GM12878 (cell line): ENCODE measurements around the gene PSMA2. TPM values are rescaled to one million over a fixed set of nuclear protein-coding genes. Genes with fewer than 3 reads are reported as not detected.

Experiments
- ATAC-seq: fragments of 200-7000 bp; cut with Tn5 transposase; 3 replicates; pipeline ENCODE4 v1.9.1; 2020; ENCODE audit warnings: mild to moderate bottlenecking, moderate library complexity
- BruUV-seq: library from RNA; stranded (reverse); fragments of 400-500 nt; replicated peaks from 2 replicates; lab custom pipeline; 2021; lab: Mats Ljungman, UMichigan
- CTCF ChIA-PET: fragments of 300-600 bp; sonication (Branson Sonifier 250); formaldehyde crosslinking; extraction: SDS; loops from one replicate; lab custom pipeline; 2021; ENCODE audit warnings: inconsistent platforms; lab: Yijun Ruan, JAX
- POLR2A ChIA-PET: fragments of 350-600 bp; formaldehyde crosslinking; extraction: SDS; loops from one replicate; lab custom pipeline; 2021; ENCODE audit warnings: inconsistent platforms; lab: Charles Lee
- RAD21 ChIA-PET: fragments of 300-600 bp; sonication (Branson Sonifier 250); formaldehyde crosslinking; loops from one replicate; lab custom pipeline; 2023; ENCODE audit warnings: antibody characterized with exemption; ENCODE audit not compliant: unreplicated experiment; lab: Charles Lee
- SMC1A ChIA-PET: fragments of 300-600 bp; sonication (Branson Sonifier 250); formaldehyde crosslinking; loops from one replicate; lab custom pipeline; 2023; ENCODE audit not compliant: unreplicated experiment, uncharacterized antibody; lab: Charles Lee
- DNase-seq: peaks from one replicate; pipeline ENCODE4 v3.0.0-alpha.2; 2011; ENCODE audit warnings: low read depth, low spot score
- FAIRE-seq: peaks from 3 replicates; lab custom pipeline; 2011; peaks lifted over from hg19 to GRCh38; lab: Jason Lieb, UNC
- H2AFZ ChIP-seq: 2 replicates; pipeline ENCODE4 v1.6.0; 2011; ENCODE audit warnings: low read depth, low read length, control low read depth; ENCODE audit not compliant: control insufficient read depth
- H3K27ac ChIP-seq: 2 replicates; pipeline ENCODE4 v1.5.1; 2011; ENCODE audit warnings: control low read depth; ENCODE audit not compliant: control insufficient read depth, insufficient read depth
- H3K27me3 ChIP-seq, 2 experiments: replicated peaks in 1 of 2; 2 replicates each; pipeline versions ENCODE4 v1.6.0 to v1.6.1; 2011; ENCODE audit warnings: low read length in 1 of 2; ENCODE audit not compliant: control insufficient read depth in 2 of 2, insufficient read depth in 2 of 2
- H3K36me3 ChIP-seq, 2 experiments: 2 replicates each; pipeline ENCODE4 v1.5.1; 2011; ENCODE audit warnings: low read length in 1 of 2; ENCODE audit not compliant: control insufficient read depth in 2 of 2, insufficient read depth in 2 of 2
- H3K4me1 ChIP-seq: 2 replicates; pipeline ENCODE4 v1.6.1; 2011; ENCODE audit warnings: mild to moderate bottlenecking, low read length, moderate library complexity, mixed read lengths; ENCODE audit not compliant: control insufficient read depth, insufficient read depth
- H3K4me2 ChIP-seq: 2 replicates; pipeline ENCODE4 v1.6.0; 2011; ENCODE audit warnings: control low read depth; ENCODE audit not compliant: control insufficient read depth, insufficient read depth
- H3K4me3 ChIP-seq: fragments of 200-600 bp; sonication (generic); 2 replicates; pipeline ENCODE4 v1.5.1; 2016
- H3K79me2 ChIP-seq: 2 replicates; pipeline ENCODE4 v1.6.0; 2011; ENCODE audit warnings: low read length; ENCODE audit not compliant: control insufficient read depth, insufficient read depth
- H3K9ac ChIP-seq: 2 replicates; pipeline ENCODE4 v1.8.0; 2011; ENCODE audit warnings: low read length, control low read depth, mixed read lengths; ENCODE audit not compliant: control insufficient read depth, insufficient read depth
- H3K9me3 ChIP-seq: replicated peaks from 3 replicates; pipeline ENCODE4 v1.5.1; 2011; ENCODE audit warnings: mild to moderate bottlenecking, low read length; ENCODE audit not compliant: control insufficient read depth, insufficient read depth
- H4K20me1 ChIP-seq: 2 replicates; pipeline ENCODE4 v1.6.0; 2011; ENCODE audit not compliant: control insufficient read depth, insufficient read depth
- ATF7 ChIP-seq: fragments of 450-650 bp; IDR thresholded peaks from 2 replicates; pipeline ENCODE4 v1.6.1; 2016; ENCODE audit warnings: low read depth, mild to moderate bottlenecking
- BACH1 ChIP-seq: fragments of 450-650 bp; IDR thresholded peaks from 2 replicates; pipeline ENCODE4 v1.6.1; 2017; ENCODE audit warnings: mild to moderate bottlenecking, borderline replicate concordance
- HDGF ChIP-seq: fragments of 450-650 bp; IDR thresholded peaks from 2 replicates; pipeline ENCODE4 v1.6.1; 2016; ENCODE audit warnings: antibody characterized with exemption
- JUND ChIP-seq: IDR thresholded peaks from 2 replicates; pipeline ENCODE4 v1.6.1; 2012; ENCODE audit warnings: low read depth, mild to moderate bottlenecking, low read length, improper control_type of control experiment, moderate library complexity
- LARP7 ChIP-seq: fragments of 450-650 bp; IDR thresholded peaks from 2 replicates; pipeline ENCODE4 v1.6.1; 2017; ENCODE audit warnings: mild to moderate bottlenecking
- NR2C1 ChIP-seq: fragments of 450-650 bp; IDR thresholded peaks from 2 replicates; pipeline ENCODE4 v1.6.1; 2017; ENCODE audit warnings: antibody characterized with exemption, mild to moderate bottlenecking, moderate library complexity
- NR2C2 ChIP-seq: IDR thresholded peaks from 2 replicates; pipeline ENCODE4 v1.6.1; 2011; ENCODE audit warnings: borderline replicate concordance, low read depth; ENCODE audit not compliant: control insufficient read depth, insufficient read length
- PAX5 ChIP-seq: IDR thresholded peaks from 2 replicates; pipeline ENCODE4 v1.6.1; 2011; ENCODE audit warnings: low read depth, low read length, borderline replicate concordance
- RUNX3 ChIP-seq: IDR thresholded peaks from 2 replicates; pipeline ENCODE4 v1.6.1; 2012; ENCODE audit warnings: low read length, inconsistent platforms
- SPI1 ChIP-seq: IDR thresholded peaks from 2 replicates; pipeline ENCODE4 v1.6.1; 2011; ENCODE audit warnings: low read depth, mild to moderate bottlenecking, low read length, moderate library complexity, borderline replicate concordance; ENCODE audit not compliant: insufficient read depth
- TBL1XR1 ChIP-seq: IDR thresholded peaks from 2 replicates; pipeline ENCODE4 v1.6.1; 2012; ENCODE audit warnings: low read depth, low read length, improper control_type of control experiment
- WGBS: methylation state at CpG from one replicate; pipeline ENCODE4 v1.1.6; 2016; ENCODE audit warnings: low lambda C conversion rate; ENCODE audit not compliant: insufficient replicate concordance, insufficient coverage; ENCODE audit errors: missing lambda C conversion rate; 5-methylcytosine and 5-hydroxymethylcytosine counted together
- in situ Hi-C: fragments of 300-500 bp; cut with MboI; formaldehyde crosslinking; loops from 9 replicates; pipeline ENCODE4 v1.14.3; 2018; ENCODE audit warnings: mixed read lengths
- intact Hi-C: fragments of 100-400 bp; cut with micrococcal nuclease; formaldehyde crosslinking; loops from one replicate; pipeline ENCODE4 v1.14.2; 2022; ENCODE audit not compliant: unreplicated experiment
- polyA plus RNA-seq, 11 experiments: library from polyadenylated mRNA; depleted of rRNA in 4 of 11; unstranded in 6 of 11; stranded (reverse) in 5 of 11; fragments of >200 nt; fragmentation: Nextera tagmentation in 4 of 11; fragmentation: Illumina TruSeq in 1 of 11; extraction: Ambion mirVana in 4 of 11; extraction: Trizol in 1 of 11; gene quantifications; 1 replicate in 1 of 11; 2 replicates in 10 of 11; pipeline versions ENCODE4 v1.2.1 to v1.2.3, GENCODE V29; 2011 to 2016; ENCODE audit warnings: inconsistent platforms in 2 of 11, missing spikeins in 2 of 11, low read depth in 1 of 11
- total RNA-seq, 4 experiments: library from RNA; depleted of rRNA in 3 of 4; stranded (reverse); fragments of >200 nt in 3 of 4; fragmentation: Illumina TruSeq in 1 of 4; extraction: Trizol in 1 of 4; gene quantifications; 2 replicates each; pipeline versions ENCODE4 v1.2.1 to v1.2.3, GENCODE V29; 2013 to 2021
- TF ChIP-seq, protein P1 (sequence below): fragments of 450-650 bp; conservative IDR thresholded peaks from 2 replicates; pipeline ENCODE4 v1.6.1; 2017; ENCODE audit warnings: mild to moderate bottlenecking, moderate library complexity
- TF ChIP-seq, protein P2 (sequence below): fragments of 450-650 bp; IDR thresholded peaks from 2 replicates; pipeline ENCODE4 v1.6.1; 2018; ENCODE audit warnings: mild to moderate bottlenecking, low read depth, moderate library complexity; ENCODE audit not compliant: partially characterized antibody

Gene PSMA2
- total and polyA plus RNA-seq, 10 of the 15 experiments (the other 5 are each of a cell fraction or from before 2014, with no cell fraction given): 129 to 1,223 (median 317) TPM

DNA sequence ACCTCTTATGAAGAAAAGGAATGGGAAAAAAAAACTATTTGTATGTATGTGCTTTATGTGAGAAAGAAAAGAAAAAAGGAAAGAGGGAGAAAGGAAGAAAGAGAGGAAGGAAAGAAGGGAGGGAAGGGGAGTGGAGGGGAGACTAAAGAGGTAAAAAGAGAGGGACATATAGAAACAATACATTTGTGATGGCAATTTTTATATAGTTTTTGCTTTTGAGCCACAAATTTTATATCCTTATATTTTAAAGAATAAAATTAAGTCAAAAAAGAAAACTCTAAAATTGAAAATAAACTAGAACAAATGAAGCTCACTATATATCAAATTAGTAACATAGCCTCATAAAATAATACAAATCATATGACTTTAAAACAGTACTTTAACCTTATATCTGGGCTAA is 31.1 kb downstream of the PSMA2 start:
- in situ Hi-C loops: no loop called here
- ChIA-PET RAD21 (no interaction called here), POLR2A (no interaction called here), SMC1A (no interaction called here), CTCF (interaction anchor here (0.8 to 1.1 kb wide), 2 partner anchors 14 to 960 kb away, joined by 3 to 5 read pairs; no protein-coding TSS in a partner anchor)
- no peaks in the 10 kb centered on the region for H3K79me2 ChIP-seq
- no peaks in the 10 kb centered on the region; a peak in 1 of 4 replicates for H3K27me3 ChIP-seq
- no peak for TF ChIP-seq PAX5
- no peak for TF ChIP-seq LARP7
- TF ChIP-seq SPI1: no peak
- TF ChIP-seq JUND: no peak
- no peak for TF ChIP-seq HDGF
- TF ChIP-seq ATF7: no peak
- TF ChIP-seq NR2C1: no peak
- no TSS peak for BruUV-seq
- H3K9me3 ChIP-seq: no peaks in the 10 kb centered on the region
- FAIRE-seq (no peak), DNase-seq (no peak), ATAC-seq (no peak)
- no peak overlapping the region for H3K27ac ChIP-seq
- H3K4me1 ChIP-seq: no peaks in the 10 kb centered on the region
- no peak overlapping the region for H3K4me3 ChIP-seq
- no peaks in the 10 kb centered on the region for H4K20me1 ChIP-seq
- intact Hi-C loops: no loop called here
- no peak overlapping the region for H3K9ac ChIP-seq
- H2AFZ ChIP-seq: no peak overlapping the region
- no peak overlapping the region for H3K4me2 ChIP-seq
- H3K36me3 ChIP-seq: no peaks in the 10 kb centered on the region

GRCh38 chr7:42893346-42894240 is 38.4 kb downstream of the PSMA2 start:
- Histone ChIP-seq H3K27ac (no peak overlapping the region), H3K4me3 (no peak overlapping the region), H2AFZ (no peak overlapping the region), H3K4me2 (no peak overlapping the region), H4K20me1 (no peaks in the 10 kb centered on the region), H3K27me3 (no peaks in the 10 kb centered on the region; a peak in 2 of 4 replicates), H3K36me3 (no peaks in the 10 kb centered on the region), H3K4me1 (no peaks in the 10 kb centered on the region; the same call in 1 of the 2 replicates), H3K9me3 (no peaks in the 10 kb centered on the region; the same call in 2 of the 3 replicates), H3K79me2 (no peaks in the 10 kb centered on the region), H3K9ac (no peak overlapping the region)
- ATAC-seq (no peak), DNase-seq (no peak), FAIRE-seq (no peak)
- intact Hi-C loops (no loop called here), in situ Hi-C loops (no loop called here)
- BruUV-seq: no TSS peak
- ChIA-PET SMC1A (no interaction called here), CTCF (no interaction called here), POLR2A (no interaction called here), RAD21 (no interaction called here)
- 43% methylated on average over 9 of the region's 9 CpGs for WGBS
- TF ChIP-seq, protein P1, sequence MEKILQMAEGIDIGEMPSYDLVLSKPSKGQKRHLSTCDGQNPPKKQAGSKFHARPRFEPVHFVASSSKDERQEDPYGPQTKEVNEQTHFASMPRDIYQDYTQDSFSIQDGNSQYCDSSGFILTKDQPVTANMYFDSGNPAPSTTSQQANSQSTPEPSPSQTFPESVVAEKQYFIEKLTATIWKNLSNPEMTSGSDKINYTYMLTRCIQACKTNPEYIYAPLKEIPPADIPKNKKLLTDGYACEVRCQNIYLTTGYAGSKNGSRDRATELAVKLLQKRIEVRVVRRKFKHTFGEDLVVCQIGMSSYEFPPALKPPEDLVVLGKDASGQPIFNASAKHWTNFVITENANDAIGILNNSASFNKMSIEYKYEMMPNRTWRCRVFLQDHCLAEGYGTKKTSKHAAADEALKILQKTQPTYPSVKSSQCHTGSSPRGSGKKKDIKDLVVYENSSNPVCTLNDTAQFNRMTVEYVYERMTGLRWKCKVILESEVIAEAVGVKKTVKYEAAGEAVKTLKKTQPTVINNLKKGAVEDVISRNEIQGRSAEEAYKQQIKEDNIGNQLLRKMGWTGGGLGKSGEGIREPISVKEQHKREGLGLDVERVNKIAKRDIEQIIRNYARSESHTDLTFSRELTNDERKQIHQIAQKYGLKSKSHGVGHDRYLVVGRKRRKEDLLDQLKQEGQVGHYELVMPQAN: no peak
- TF ChIP-seq BACH1 (no peak), NR2C2 (no peak), RUNX3 (no peak), LARP7 (no peak), TBL1XR1 (no peak), NR2C1 (no peak)
- TF ChIP-seq, protein P2, sequence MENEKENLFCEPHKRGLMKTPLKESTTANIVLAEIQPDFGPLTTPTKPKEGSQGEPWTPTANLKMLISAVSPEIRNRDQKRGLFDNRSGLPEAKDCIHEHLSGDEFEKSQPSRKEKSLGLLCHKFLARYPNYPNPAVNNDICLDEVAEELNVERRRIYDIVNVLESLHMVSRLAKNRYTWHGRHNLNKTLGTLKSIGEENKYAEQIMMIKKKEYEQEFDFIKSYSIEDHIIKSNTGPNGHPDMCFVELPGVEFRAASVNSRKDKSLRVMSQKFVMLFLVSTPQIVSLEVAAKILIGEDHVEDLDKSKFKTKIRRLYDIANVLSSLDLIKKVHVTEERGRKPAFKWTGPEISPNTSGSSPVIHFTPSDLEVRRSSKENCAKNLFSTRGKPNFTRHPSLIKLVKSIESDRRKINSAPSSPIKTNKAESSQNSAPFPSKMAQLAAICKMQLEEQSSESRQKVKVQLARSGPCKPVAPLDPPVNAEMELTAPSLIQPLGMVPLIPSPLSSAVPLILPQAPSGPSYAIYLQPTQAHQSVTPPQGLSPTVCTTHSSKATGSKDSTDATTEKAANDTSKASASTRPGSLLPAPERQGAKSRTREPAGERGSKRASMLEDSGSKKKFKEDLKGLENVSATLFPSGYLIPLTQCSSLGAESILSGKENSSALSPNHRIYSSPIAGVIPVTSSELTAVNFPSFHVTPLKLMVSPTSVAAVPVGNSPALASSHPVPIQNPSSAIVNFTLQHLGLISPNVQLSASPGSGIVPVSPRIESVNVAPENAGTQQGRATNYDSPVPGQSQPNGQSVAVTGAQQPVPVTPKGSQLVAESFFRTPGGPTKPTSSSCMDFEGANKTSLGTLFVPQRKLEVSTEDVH: no peak
